HepG2 (cell line): ENCODE data around the gene ABCC10. TPM values are rescaled to one million over a fixed set of nuclear protein-coding genes. Genes with fewer than 3 reads are reported as not detected.

Experiments
- CREB1 ChIP-seq, 2 experiments: fragments of 450-650 bp in 1 of 2; IDR thresholded peaks; 2 replicates each; pipeline ENCODE4 v1.6.1; 2016 to 2017; ENCODE audit warnings: control low read depth in 1 of 2, mild to moderate bottlenecking in 1 of 2, missing compliant biosample characterization in 1 of 2, missing genetic modification characterization in 1 of 2
- HNF4G ChIP-seq, 2 experiments: sonication (generic) in 1 of 2; formaldehyde crosslinking in 1 of 2; IDR thresholded peaks; 2 replicates each; pipeline versions ENCODE4 v1.4.0 to v1.6.1; 2011 to 2020; ENCODE audit warnings: borderline replicate concordance in 2 of 2, low read depth in 2 of 2, mild to moderate bottlenecking in 2 of 2, low read length in 1 of 2, missing genetic modification reagents in 1 of 2, moderate library complexity in 1 of 2
- JUN ChIP-seq: sonication (generic); formaldehyde crosslinking; IDR thresholded peaks from 2 replicates; pipeline ENCODE4 v1.4.0; 2020; ENCODE audit warnings: mild to moderate bottlenecking, missing genetic modification reagents
- MTA3 ChIP-seq: sonication (generic); formaldehyde crosslinking; IDR thresholded peaks from 2 replicates; pipeline ENCODE4 v1.4.0; 2020; ENCODE audit warnings: missing genetic modification reagents
- MTF2 ChIP-seq: sonication (generic); formaldehyde crosslinking; IDR thresholded peaks from 2 replicates; pipeline ENCODE4 v1.5.0; 2020; ENCODE audit warnings: missing genetic modification reagents, borderline replicate concordance
- MYC ChIP-seq: sonication (generic); formaldehyde crosslinking; IDR thresholded peaks from 2 replicates; pipeline ENCODE4 v1.9.0; 2021; ENCODE audit warnings: missing genetic modification reagents, borderline replicate concordance
- PAX8 ChIP-seq: sonication (generic); formaldehyde crosslinking; IDR thresholded peaks from 2 replicates; pipeline ENCODE4 v1.8.0; 2022; ENCODE audit warnings: mild to moderate bottlenecking, missing genetic modification reagents, borderline replicate concordance
- ZIK1 ChIP-seq: sonication (generic); formaldehyde crosslinking; IDR thresholded peaks from 2 replicates; pipeline ENCODE4 v1.5.0; 2020; ENCODE audit warnings: mild to moderate bottlenecking, low read depth, missing genetic modification reagents, borderline replicate concordance
- ZNF501 ChIP-seq: sonication (generic); formaldehyde crosslinking; IDR thresholded peaks from 2 replicates; pipeline ENCODE4 v1.5.1; 2020; ENCODE audit warnings: mild to moderate bottlenecking, moderate library complexity, missing genetic modification reagents
- ZNF563 ChIP-seq: sonication (generic); formaldehyde crosslinking; IDR thresholded peaks from 2 replicates; pipeline ENCODE4 v1.8.0; 2022; ENCODE audit warnings: mild to moderate bottlenecking, moderate library complexity, missing genetic modification reagents
- ZNF564 ChIP-seq: sonication (generic); formaldehyde crosslinking; IDR thresholded peaks from 2 replicates; pipeline ENCODE4 v1.8.1; 2023; ENCODE audit warnings: mild to moderate bottlenecking, missing genetic modification reagents
- ZNF670 ChIP-seq: sonication (generic); formaldehyde crosslinking; IDR thresholded peaks from 2 replicates; pipeline ENCODE4 v1.8.0; 2022; ENCODE audit warnings: mild to moderate bottlenecking, missing genetic modification reagents, borderline replicate concordance
- polyA plus RNA-seq, 8 experiments: library from polyadenylated mRNA; depleted of rRNA in 3 of 8; stranded (reverse) in 7 of 8; unstranded in 1 of 8; fragments of >200 nt; fragmentation: Illumina TruSeq in 4 of 8; extraction: Trizol in 4 of 8; gene quantifications; 2 replicates each; pipeline versions ENCODE4 v1.2.1 to v1.2.3, GENCODE V29; 2011 to 2016; ENCODE audit warnings: low read depth in 4 of 8, missing spikeins in 1 of 8, mixed read lengths in 1 of 8; ENCODE audit not compliant: insufficient read depth in 1 of 8
- total RNA-seq, 5 experiments: library from RNA; depleted of rRNA; stranded (reverse); fragments of >200 nt; fragmentation: Illumina TruSeq; extraction: Trizol; gene quantifications; 2 replicates each; pipeline ENCODE4 v1.2.3, GENCODE V29; 2016; ENCODE audit warnings: low read depth in 1 of 5
- TF ChIP-seq, protein P1 (sequence below): sonication (generic); formaldehyde crosslinking; conservative IDR thresholded peaks from 2 replicates; pipeline ENCODE4 v1.4.0; 2020; ENCODE audit warnings: missing genetic modification reagents
- TF ChIP-seq, protein P2 (sequence below): sonication (generic); formaldehyde crosslinking; IDR thresholded peaks from 2 replicates; pipeline ENCODE4 v1.4.0; 2020; ENCODE audit warnings: missing genetic modification reagents, low read depth, mild to moderate bottlenecking, borderline replicate concordance
- TF ChIP-seq, protein P3 (sequence below): sonication (generic); formaldehyde crosslinking; IDR thresholded peaks from 2 replicates; pipeline ENCODE4 v1.4.0; 2020; ENCODE audit warnings: mild to moderate bottlenecking, low read depth, missing genetic modification reagents
- TF ChIP-seq, protein P4 (sequence below), 2 experiments: sonication (generic) in 1 of 2; formaldehyde crosslinking in 1 of 2; IDR thresholded peaks; 2 replicates each; pipeline versions ENCODE4 v1.6.1 to v1.9.0; 2014 to 2022; ENCODE audit warnings: antibody characterized with exemption in 1 of 2, borderline replicate concordance in 1 of 2, inconsistent platforms in 1 of 2, low read depth in 1 of 2, missing genetic modification reagents in 1 of 2

Gene ABCC10
- total and polyA plus RNA-seq, 2 of the 13 experiments (the other 11 are each of a cell fraction or from before 2014, with no cell fraction given): 16.0 to 24.3 TPM

DNA sequence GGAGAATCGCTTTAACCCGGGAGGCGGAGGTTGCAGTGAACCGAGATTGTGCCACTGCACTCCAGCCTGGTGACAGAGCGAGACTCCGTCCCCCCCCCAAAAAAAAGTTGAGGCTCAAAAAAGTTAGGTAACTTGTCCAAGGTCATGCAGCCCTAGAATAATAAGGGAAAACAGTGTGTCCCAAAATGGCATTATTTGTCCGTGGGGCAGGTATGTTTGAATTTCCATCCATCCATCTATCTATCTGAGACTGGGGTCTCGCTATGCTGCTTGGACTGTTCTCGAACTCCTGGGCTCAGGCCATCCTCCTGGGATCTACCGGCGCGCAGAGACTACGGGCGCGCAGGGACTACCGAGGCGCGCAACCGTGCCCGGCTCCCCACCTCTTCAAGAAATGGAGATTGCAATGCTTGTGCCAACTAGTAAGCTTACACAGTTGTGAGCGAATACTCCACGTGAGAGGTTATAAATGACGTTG, 374 bp upstream of the ABCC10 start (continued):
- TF ChIP-seq, protein P1, sequence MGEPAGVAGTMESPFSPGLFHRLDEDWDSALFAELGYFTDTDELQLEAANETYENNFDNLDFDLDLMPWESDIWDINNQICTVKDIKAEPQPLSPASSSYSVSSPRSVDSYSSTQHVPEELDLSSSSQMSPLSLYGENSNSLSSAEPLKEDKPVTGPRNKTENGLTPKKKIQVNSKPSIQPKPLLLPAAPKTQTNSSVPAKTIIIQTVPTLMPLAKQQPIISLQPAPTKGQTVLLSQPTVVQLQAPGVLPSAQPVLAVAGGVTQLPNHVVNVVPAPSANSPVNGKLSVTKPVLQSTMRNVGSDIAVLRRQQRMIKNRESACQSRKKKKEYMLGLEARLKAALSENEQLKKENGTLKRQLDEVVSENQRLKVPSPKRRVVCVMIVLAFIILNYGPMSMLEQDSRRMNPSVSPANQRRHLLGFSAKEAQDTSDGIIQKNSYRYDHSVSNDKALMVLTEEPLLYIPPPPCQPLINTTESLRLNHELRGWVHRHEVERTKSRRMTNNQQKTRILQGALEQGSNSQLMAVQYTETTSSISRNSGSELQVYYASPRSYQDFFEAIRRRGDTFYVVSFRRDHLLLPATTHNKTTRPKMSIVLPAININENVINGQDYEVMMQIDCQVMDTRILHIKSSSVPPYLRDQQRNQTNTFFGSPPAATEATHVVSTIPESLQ (CRISPR knock-in tag): 0 out of 2 replicates have a peak, but pooled peaks have one; percentile 14
- TF ChIP-seq ZNF564 (CRISPR knock-in tag): no peak
- TF ChIP-seq, protein P2, sequence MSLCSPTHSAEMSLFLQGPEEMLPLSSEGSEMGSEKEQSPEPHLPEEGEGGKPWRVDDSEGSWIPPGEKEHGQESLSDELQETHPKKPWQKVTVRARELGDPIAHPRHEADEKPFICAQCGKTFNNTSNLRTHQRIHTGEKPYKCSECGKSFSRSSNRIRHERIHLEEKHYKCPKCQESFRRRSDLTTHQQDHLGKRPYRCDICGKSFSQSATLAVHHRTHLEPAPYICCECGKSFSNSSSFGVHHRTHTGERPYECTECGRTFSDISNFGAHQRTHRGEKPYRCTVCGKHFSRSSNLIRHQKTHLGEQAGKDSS (CRISPR knock-in tag): no peak
- no peak; the same call in 1 of the 2 replicates for TF ChIP-seq CREB1 (IDR thresholded peaks at IDR 0.05)
- peak; percentile 66; the same call in 1 of the 2 replicates for TF ChIP-seq CREB1 (CRISPR knock-in tag; IDR thresholded peaks at IDR 0.05)
- TF ChIP-seq, protein P3, sequence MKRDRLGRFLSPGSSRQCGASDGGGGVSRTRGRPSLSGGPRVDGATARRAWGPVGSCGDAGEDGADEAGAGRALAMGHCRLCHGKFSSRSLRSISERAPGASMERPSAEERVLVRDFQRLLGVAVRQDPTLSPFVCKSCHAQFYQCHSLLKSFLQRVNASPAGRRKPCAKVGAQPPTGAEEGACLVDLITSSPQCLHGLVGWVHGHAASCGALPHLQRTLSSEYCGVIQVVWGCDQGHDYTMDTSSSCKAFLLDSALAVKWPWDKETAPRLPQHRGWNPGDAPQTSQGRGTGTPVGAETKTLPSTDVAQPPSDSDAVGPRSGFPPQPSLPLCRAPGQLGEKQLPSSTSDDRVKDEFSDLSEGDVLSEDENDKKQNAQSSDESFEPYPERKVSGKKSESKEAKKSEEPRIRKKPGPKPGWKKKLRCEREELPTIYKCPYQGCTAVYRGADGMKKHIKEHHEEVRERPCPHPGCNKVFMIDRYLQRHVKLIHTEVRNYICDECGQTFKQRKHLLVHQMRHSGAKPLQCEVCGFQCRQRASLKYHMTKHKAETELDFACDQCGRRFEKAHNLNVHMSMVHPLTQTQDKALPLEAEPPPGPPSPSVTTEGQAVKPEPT (CRISPR knock-in tag): no peak
- 0 out of 2 replicates have a peak, but pooled peaks have one; percentile 23 for TF ChIP-seq ZIK1 (CRISPR knock-in tag)
- peak; percentile 29; the same call in 1 of the 2 replicates for TF ChIP-seq ZNF501 (CRISPR knock-in tag)
- 0 out of 2 replicates have a peak, but pooled peaks have one; percentile 4 for TF ChIP-seq PAX8 (CRISPR knock-in tag)
- no peak for TF ChIP-seq HNF4G (IDR thresholded peaks at IDR 0.05; ENCODE audit: borderline replicate concordance, low read depth, low read length)
- 0 out of 2 replicates have a peak, but pooled peaks have one; percentile 13 for TF ChIP-seq HNF4G (CRISPR knock-in tag; IDR thresholded peaks at IDR 0.05; ENCODE audit: borderline replicate concordance, low read depth)
- 0 out of 2 replicates have a peak, but pooled peaks have one; percentile 31 for TF ChIP-seq MTF2 (CRISPR knock-in tag)
- TF ChIP-seq ZNF670 (CRISPR knock-in tag): peak; percentile 79; the same call in 1 of the 2 replicates
- TF ChIP-seq, protein P4, sequence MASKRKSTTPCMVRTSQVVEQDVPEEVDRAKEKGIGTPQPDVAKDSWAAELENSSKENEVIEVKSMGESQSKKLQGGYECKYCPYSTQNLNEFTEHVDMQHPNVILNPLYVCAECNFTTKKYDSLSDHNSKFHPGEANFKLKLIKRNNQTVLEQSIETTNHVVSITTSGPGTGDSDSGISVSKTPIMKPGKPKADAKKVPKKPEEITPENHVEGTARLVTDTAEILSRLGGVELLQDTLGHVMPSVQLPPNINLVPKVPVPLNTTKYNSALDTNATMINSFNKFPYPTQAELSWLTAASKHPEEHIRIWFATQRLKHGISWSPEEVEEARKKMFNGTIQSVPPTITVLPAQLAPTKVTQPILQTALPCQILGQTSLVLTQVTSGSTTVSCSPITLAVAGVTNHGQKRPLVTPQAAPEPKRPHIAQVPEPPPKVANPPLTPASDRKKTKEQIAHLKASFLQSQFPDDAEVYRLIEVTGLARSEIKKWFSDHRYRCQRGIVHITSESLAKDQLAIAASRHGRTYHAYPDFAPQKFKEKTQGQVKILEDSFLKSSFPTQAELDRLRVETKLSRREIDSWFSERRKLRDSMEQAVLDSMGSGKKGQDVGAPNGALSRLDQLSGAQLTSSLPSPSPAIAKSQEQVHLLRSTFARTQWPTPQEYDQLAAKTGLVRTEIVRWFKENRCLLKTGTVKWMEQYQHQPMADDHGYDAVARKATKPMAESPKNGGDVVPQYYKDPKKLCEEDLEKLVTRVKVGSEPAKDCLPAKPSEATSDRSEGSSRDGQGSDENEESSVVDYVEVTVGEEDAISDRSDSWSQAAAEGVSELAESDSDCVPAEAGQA (IDR thresholded peaks at IDR 0.05; ENCODE audit: low read depth): peak; percentile 89; the same call in 1 of the 2 replicates
- TF ChIP-seq, protein P4 (CRISPR knock-in tag; IDR thresholded peaks at IDR 0.05; ENCODE audit: borderline replicate concordance): no peak
- TF ChIP-seq ZNF563 (CRISPR knock-in tag): peak; percentile 42; the same call in 1 of the 2 replicates
- TF ChIP-seq MTA3: 0 out of 2 replicates have a peak, but pooled peaks have one; percentile 12
- no peak for TF ChIP-seq MYC (CRISPR knock-in tag)
- peak; percentile 81; the same call in 1 of the 2 replicates for TF ChIP-seq JUN (CRISPR knock-in tag)
